K562 (cell line): ENCODE results near the gene HS3ST3A1. TPM values are rescaled to one million over a fixed set of nuclear protein-coding genes. Genes with fewer than 3 reads are reported as not detected.

Experiments
- ARID1B ChIP-seq: fragments of 450-650 bp; IDR thresholded peaks from 2 replicates; pipeline ENCODE4 v1.6.1; 2016; ENCODE audit warnings: antibody characterized with exemption, mild to moderate bottlenecking, inconsistent platforms
- ARID4B ChIP-seq: sonication (generic); formaldehyde crosslinking; IDR thresholded peaks from 2 replicates; pipeline ENCODE4 v1.8.0; 2022; ENCODE audit warnings: mild to moderate bottlenecking, missing genetic modification reagents
- CHD2 ChIP-seq: IDR thresholded peaks from 2 replicates; pipeline ENCODE4 v1.6.1; 2011; ENCODE audit warnings: low read depth, low read length
- EP400 ChIP-seq: fragments of 450-650 bp; IDR thresholded peaks from 2 replicates; pipeline ENCODE4 v1.6.1; 2017; ENCODE audit warnings: antibody characterized with exemption, mild to moderate bottlenecking, moderate library complexity
- GABPB2 ChIP-seq: fragments of 250-450 bp; sonication (Bioruptor Pico); conservative IDR thresholded peaks from 2 replicates; pipeline ENCODE4 v1.5.1; 2021; ENCODE audit warnings: mild to moderate bottlenecking
- HOXB6 ChIP-seq: fragments of 250-450 bp; sonication (Bioruptor Pico); IDR thresholded peaks from 2 replicates; pipeline ENCODE4 v1.5.1; 2022; ENCODE audit warnings: mild to moderate bottlenecking, borderline replicate concordance
- HSF4 ChIP-seq: fragments of 250-450 bp; sonication (Bioruptor Pico); IDR thresholded peaks from 2 replicates; pipeline ENCODE4 v2.1.2; 2022; ENCODE audit warnings: mild to moderate bottlenecking, moderate library complexity, borderline replicate concordance
- NEUROD1 ChIP-seq: fragments of 150-350 bp; IDR thresholded peaks from 2 replicates; pipeline ENCODE4 v1.6.1; 2014; ENCODE audit warnings: borderline replicate concordance, low read length, low read depth; ENCODE audit not compliant: partially characterized antibody
- POLR2AphosphoS5 ChIP-seq: IDR thresholded peaks from 2 replicates; pipeline ENCODE4 v1.6.1; 2011; ENCODE audit warnings: mild to moderate bottlenecking, low read depth, low read length, moderate library complexity; ENCODE audit not compliant: control insufficient read depth, insufficient read depth
- REST ChIP-seq, 2 experiments: fragments of 450-650 bp; formaldehyde crosslinking in 1 of 2; IDR thresholded peaks; 2 replicates each; pipeline versions ENCODE4 v1.4.0 to v1.6.1; 2014 to 2020; ENCODE audit warnings: mild to moderate bottlenecking in 2 of 2, borderline replicate concordance in 1 of 2, low read depth in 1 of 2
- SP2 ChIP-seq: IDR thresholded peaks from 2 replicates; pipeline ENCODE4 v1.6.1; 2011; ENCODE audit warnings: mild to moderate bottlenecking, low read depth, low read length, moderate library complexity; ENCODE audit not compliant: poor library complexity, severe bottlenecking; ENCODE audit errors: extremely low read depth
- SREBF1 ChIP-seq: fragments of 150-350 bp; IDR thresholded peaks from 2 replicates; pipeline ENCODE4 v1.6.1; 2014; ENCODE audit warnings: antibody characterized with exemption, low read depth, low read length, borderline replicate concordance
- STAT5B ChIP-seq: fragments of 250-450 bp; sonication (Bioruptor Pico); IDR thresholded peaks from 2 replicates; pipeline ENCODE4 v1.8.0; 2021; ENCODE audit warnings: mild to moderate bottlenecking, inconsistent platforms
- USF2 ChIP-seq: sonication (generic); formaldehyde crosslinking; IDR thresholded peaks from 2 replicates; pipeline ENCODE4 v1.5.0; 2020; ENCODE audit warnings: missing genetic modification reagents
- ZNF311 ChIP-seq: fragments of 250-450 bp; sonication (Bioruptor Pico); IDR thresholded peaks from 2 replicates; pipeline ENCODE4 v1.4.0; 2020; ENCODE audit warnings: mild to moderate bottlenecking, moderate library complexity
- ZNF77 ChIP-seq: fragments of 250-450 bp; sonication (Bioruptor Pico); IDR thresholded peaks from 2 replicates; pipeline ENCODE4 v1.5.0; 2020
- polyA plus RNA-seq, 8 experiments: library from polyadenylated mRNA; depleted of rRNA in 4 of 8; stranded (reverse) in 5 of 8; unstranded in 3 of 8; fragments of >200 nt; fragmentation: Nextera tagmentation in 2 of 8; fragmentation: Illumina TruSeq in 1 of 8; extraction: Ambion mirVana in 2 of 8; extraction: Trizol in 1 of 8; gene quantifications; 2 replicates each; pipeline versions ENCODE4 v1.2.1 to v1.2.3, GENCODE V29; 2011 to 2014; ENCODE audit warnings: inconsistent platforms in 1 of 8, missing spikeins in 1 of 8
- total RNA-seq, 7 experiments: library from RNA; depleted of rRNA in 6 of 7; stranded (reverse); fragments of >200 nt in 6 of 7; fragmentation: Illumina TruSeq in 2 of 7; extraction: Trizol in 2 of 7; gene quantifications; 2 replicates each; pipeline versions ENCODE4 v1.2.1 to v1.2.3, GENCODE V29; 2011 to 2021; ENCODE audit warnings: low replicate concordance in 1 of 7

HS3ST3A1 gene
- total and polyA plus RNA-seq, 9 of the 15 experiments (the other 6 are each of a cell fraction or from before 2014, with no cell fraction given), result 0.25 to 14.8 (median 2.3) TPM

- TF ChIP-seq USF2 (CRISPR knock-in tag), result no peak
- no peak for TF ChIP-seq ZNF311 (CRISPR knock-in tag)
- TF ChIP-seq ARID4B, result no peak
- peak; percentile 82 for TF ChIP-seq ARID1B
- no peak; the same call in 1 of the 2 replicates for TF ChIP-seq EP400
- TF ChIP-seq REST (IDR thresholded peaks at IDR 0.05; ENCODE audit: borderline replicate concordance), result no peak
- TF ChIP-seq REST (CRISPR knock-in tag; IDR thresholded peaks at IDR 0.05; ENCODE audit: low read depth), result no peak
- no peak for TF ChIP-seq CHD2
- no peak for TF ChIP-seq SREBF1
- TF ChIP-seq STAT5B, result no peak
- TF ChIP-seq SP2, result no peak
- TF ChIP-seq POLR2AphosphoS5, result peak; percentile 43; the same call in 1 of the 2 replicates
- TF ChIP-seq NEUROD1, result no peak
- TF ChIP-seq HOXB6 (CRISPR knock-in tag), result no peak
- TF ChIP-seq HSF4, result no peak
- no peak for TF ChIP-seq ZNF77 (CRISPR knock-in tag)
- TF ChIP-seq GABPB2 (CRISPR knock-in tag), result no peak
Observed at GRCh38 chr17:13521784-13522183, 79.9 kb downstream of the HS3ST3A1 start (continued).
